GM18951 (cell line): ENCODE data around the gene SLTM.
"Not testable (repeated sequence)": the region's sequence is repeated elsewhere in the genome, so short reads cannot be mapped to it uniquely, and the experiment has no call there.

ENCODE experiments used
- POLR2A ChIP-seq: IDR thresholded peaks from 4 replicates; pipeline ENCODE4 v1.6.1; 2011; ENCODE audit warnings: mild to moderate bottlenecking; ENCODE audit not compliant: insufficient read length, insufficient read depth; ENCODE audit errors: extremely low read depth
- in situ Hi-C: fragments of 300-500 bp; cut with MboI; formaldehyde crosslinking; loops from one replicate; pipeline ENCODE4 v1.12.0; 2022; ENCODE audit warnings: low sequenced_read_pairs, mixed read lengths, inconsistent platforms; ENCODE audit not compliant: unreplicated experiment

SLTM gene

DNA sequence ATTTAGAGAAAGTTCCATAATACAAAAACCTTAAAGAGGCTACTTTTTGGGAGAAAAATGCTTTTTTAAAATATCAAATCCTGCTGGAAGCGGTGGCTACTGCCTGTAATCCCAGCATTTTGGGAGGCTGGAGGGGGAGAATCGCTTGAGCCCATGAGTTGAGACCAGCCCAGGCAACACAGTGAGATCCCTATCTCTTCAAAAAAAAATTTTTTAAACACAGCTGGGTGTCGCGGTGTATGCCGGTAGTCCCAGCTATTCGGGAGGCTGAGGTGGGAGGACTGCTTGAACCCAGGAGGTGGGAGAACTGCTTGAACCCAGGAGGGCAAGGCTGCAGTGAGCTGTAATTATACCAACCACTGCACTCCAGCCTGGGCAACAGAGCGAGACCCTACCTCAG lies 14.2 kb downstream of the SLTM start:
- in situ Hi-C loops: no loop called here
- TF ChIP-seq POLR2A: no peak

- in situ Hi-C loops: no loop called here
- no peak for TF ChIP-seq POLR2A
Observed at GRCh38 chr15:58918239-58918638, 15.2 kb downstream of the SLTM start.

DNA sequence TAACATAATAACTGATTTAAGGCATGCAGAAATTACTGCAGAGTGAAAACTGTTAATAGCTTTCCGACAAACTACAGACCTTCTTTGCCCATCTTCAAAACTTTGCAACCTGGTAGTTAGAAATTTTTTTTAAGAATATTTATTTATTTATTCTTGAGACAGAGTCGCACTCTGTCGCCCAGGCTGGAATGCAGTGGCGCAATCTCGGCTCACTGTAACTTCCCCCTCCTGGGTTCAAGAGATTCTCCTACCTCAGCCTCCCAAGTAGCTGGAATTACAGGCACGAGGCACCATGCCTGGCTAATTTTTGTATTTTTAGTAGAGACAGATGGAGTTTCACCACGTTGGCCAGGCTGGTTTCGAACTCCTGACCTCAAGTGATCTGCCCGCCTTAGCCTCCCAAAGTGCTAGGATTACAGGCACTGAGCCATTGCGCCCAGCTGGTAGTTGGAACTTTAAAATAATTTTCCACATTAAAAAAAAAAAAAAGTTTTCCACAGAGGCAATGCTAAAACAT lies 15.8 kb downstream of the SLTM start:
- in situ Hi-C loops: not testable (repeated sequence)

DNA sequence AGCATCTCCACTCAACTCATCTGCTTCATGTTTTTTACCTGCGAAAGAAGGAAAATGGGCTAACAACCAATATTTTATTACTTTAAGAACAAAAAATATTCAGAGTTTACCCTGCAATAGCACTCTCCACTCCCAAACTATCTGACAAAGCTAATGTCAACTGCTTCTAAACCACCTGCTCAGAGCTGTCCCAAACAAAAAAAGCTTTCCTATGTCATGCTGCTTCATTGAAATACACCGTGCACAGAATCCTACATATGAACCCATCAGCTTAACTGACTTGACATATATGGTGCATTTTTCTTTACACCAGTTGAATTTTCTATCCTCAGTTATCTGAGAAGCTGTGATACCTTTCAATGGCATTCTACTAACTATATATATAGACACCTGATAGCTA lies 16.5 kb downstream of the SLTM start:
- in situ Hi-C loops: no loop called here
- TF ChIP-seq POLR2A: no peak

DNA sequence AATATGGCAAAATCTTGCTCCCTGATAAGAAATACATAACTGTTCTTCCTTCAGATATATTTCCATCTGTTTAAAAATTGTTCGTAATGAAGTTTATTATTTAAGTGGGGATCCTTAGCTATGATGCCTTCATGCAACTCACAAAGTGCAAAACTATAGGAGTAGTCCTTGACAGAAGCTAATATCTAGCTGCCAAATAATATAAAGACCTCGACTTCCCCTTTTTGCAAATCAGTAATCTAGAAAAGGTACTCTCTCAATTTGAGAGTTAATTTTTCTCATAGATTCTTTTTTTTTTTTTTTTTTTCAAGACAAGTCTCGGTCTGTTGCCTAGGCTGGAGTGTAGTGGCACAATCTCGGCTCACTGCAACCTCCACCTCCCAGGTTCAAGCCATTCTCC lies 23.0 kb downstream of the SLTM start:
- TF ChIP-seq POLR2A: no peak
- in situ Hi-C loops: no loop called here

- in situ Hi-C loops: no loop called here
- no peak for TF ChIP-seq POLR2A
Observed at GRCh38 chr15:58909616-58910015, 23.9 kb downstream of the SLTM start.

- TF ChIP-seq POLR2A: no peak
- in situ Hi-C loops: no loop called here
Observed at GRCh38 chr15:58908550-58909309, 24.7 kb downstream of the SLTM start.

GRCh38 chr15:58900631-58901030 lies 32.8 kb downstream of the SLTM start:
- no peak for TF ChIP-seq POLR2A
- in situ Hi-C loops: no loop called here

DNA sequence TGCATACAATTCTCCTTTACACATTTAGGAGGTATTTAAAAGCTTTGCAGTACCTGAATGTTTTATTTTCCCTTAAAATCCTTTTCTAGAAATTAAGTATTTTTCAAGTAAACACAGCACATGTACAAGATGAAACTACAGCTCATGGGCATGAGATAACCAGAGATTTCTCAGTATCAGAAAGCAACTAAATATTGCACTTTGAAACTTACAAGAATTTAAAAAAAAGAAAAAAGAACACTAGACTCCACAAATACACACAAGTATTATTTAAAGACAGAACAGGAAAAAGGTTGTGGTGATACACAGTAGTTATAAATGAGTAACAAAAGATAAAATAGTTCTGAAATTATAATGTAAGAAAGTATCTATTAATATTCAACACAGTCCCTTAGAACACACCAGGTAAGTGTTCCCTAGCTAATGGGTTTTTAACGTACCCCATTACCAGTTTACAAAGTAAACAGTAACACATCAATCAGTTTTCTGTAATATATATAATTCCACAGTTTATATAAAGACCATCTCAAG lies 35.3 kb downstream of the SLTM start:
- in situ Hi-C loops: no loop called here
- TF ChIP-seq POLR2A: no peak

DNA sequence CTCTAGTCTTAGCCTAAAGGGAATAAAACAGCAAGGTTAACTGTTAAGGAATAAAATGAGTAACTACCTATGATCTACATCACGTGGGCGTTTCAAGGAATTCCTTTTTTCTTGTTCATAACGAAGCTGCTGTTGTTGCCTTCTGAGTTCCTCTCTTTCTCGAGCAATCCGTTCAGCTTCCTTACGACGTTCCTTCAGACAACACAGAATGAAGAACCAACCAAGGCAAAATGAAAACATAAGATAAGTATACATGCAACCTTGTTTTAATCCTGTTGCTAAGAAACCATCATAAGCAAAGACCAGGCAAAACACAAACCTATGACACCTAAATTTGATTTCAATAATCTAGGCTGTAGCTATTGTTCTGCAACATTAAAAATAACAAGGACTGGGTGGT lies 44.1 kb downstream of the SLTM start:
- no peak for TF ChIP-seq POLR2A
- in situ Hi-C loops: no loop called here

GRCh38 chr15:58886921-58887320 lies 46.6 kb downstream of the SLTM start:
- in situ Hi-C loops: no loop called here
- TF ChIP-seq POLR2A: no peak

- in situ Hi-C loops: not testable (repeated sequence)
Observed at GRCh38 chr15:58883926-58884325, 49.6 kb downstream of the SLTM start.

DNA sequence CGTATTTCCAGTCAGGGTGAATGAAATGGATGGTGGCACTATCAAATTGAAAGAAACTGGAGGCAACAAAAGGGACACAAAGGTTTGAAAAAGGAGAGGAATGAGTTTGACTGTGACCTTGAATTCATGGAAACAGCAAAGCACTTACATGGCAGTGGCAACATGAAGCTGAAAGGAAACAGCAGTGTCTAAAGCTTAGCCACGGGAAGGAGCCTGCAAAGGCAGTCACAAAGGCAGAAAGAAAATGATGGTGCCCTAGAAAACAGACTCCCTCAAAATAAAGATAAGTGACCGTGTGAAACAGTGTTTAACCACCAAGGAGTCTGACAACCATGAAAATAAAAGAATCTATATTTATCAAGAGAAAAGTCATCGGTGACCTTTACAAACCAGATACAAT lies 51.2 kb downstream of the SLTM start:
- in situ Hi-C loops: no loop called here
- TF ChIP-seq POLR2A: no peak

GRCh38 chr15:58880320-58880719 lies 53.2 kb downstream of the SLTM start:
- TF ChIP-seq POLR2A: no peak
- in situ Hi-C loops: no loop called here
